NCI-H2107 (cell line): ENCODE measurements around the gene KLRC4.
"Not testable (repeated sequence)": the region's sequence is repeated elsewhere in the genome, so short reads cannot be mapped to it uniquely, and the experiment has no call there.

ENCODE experiments used
- DNase-seq: peaks from one replicate; lab custom pipeline; 2025; lab: John Stamatoyannopoulos, UW

KLRC4 gene, protein sequence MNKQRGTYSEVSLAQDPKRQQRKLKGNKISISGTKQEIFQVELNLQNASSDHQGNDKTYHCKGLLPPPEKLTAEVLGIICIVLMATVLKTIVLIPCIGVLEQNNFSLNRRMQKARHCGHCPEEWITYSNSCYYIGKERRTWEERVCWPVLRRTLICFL

DNA sequence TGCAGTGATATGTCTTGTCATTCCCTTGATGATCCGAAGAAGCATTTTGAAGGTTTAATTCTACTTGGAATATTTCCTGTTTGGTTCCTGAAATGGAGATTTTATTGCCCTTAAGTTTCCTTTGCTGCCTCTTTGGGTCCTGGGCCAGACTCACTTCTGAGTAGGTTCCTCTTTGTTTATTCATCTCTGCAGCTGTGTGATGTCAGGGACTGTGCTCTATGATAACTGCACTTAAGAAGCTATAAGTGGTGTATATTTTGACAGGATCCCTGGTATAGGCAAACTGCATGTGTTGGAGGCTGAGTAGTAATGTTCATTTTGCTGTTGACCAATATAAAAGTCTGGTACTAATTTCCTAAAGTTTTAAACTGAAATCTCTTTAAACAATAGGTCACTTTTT is at the start of gene KLRC4:
Gene KLRC4, minus strand, starts transcription at position 366 of the 400 bp plus-strand sequence. Its CDS starts 182 bp downstream, at position 184.
- DNase-seq: no peak

DNA sequence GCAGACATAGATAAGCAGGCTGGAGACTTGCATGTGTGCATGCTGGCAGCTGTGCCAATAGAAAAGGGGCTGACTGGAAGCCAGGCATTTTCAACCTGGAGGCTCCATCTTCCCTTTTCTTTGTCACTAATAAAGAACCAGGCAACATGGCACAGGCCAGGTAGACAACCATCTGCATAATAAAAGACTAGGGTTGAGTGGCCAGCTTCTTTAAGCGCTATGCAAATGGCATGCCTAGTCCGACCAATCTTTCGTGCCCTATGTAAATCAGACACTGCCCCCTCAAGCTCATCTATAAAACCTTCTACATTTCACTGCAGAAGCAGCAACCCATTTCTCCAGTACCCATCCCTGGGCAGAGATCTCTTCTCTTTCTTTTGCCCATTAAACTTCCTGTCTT is 48.2 kb upstream of the KLRC4 start:
- DNase-seq: no peak

GRCh38 chr12:10456856-10457255 is 47.3 kb upstream of the KLRC4 start:
- DNase-seq: no peak

DNA sequence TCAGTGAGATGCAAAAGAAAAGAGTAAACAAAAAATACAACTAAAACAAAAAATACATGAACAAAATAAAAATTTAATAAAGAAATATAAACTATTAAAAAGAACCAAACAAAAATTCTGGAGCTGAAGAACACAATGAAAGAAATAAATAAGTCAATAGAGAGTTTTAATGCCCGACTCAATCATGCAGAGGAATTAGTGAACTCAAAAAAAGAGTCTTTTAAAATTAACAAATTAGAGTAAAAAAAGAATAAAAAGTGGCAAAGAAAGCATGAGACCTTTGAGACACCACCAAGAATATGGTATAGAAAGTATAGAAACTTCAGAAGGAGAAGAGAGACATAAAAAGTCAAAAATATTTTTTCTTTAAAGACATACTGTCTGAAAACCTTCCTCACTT is 46.2 kb upstream of the KLRC4 start:
- DNase-seq: no peak

DNA sequence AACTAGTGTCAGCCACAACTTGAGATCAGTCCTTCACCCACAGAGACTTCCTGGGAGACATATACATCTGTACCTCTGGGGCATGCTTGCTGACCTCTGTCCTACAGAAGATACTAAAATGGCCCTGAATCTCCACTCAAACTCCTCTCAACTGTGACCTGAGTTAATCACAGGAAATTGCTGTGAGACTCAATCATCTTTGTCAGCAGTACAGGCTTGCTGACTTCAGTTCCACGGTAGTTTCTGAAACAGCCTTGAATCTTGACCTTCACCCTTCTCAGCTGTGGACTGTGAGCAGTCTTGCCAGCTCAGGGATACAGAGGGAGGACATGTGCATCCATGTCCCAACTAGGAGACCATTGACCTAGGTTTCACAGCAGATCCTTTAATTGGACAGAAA is 45.0 kb upstream of the KLRC4 start:
- no peak for DNase-seq

DNA sequence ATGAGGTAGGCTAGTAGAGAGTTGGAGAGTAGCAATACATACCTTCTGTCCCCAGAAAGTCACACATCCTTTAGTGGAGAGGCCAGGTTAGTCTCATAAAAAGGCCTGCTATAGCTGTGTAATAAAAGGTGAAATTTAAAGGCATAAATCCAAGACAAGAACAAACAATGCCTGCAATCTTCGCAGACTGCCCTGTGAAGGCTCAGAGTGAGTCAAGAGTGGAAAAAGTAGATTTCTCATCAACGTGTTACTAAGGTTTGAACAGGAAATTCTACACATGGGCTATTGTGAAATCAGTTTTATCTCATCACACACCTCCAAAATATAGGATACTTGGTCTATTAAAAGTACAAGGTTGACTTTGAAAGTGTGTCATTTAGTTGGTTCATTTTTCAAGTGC is 43.6 kb upstream of the KLRC4 start, which contains the start of gene KLRC1:
Gene KLRC1, minus strand, starts transcription at position 222 of the 400 bp plus-strand sequence. CDS start 2,221 bp downstream, outside the sequence.
- no peak for DNase-seq

DNA sequence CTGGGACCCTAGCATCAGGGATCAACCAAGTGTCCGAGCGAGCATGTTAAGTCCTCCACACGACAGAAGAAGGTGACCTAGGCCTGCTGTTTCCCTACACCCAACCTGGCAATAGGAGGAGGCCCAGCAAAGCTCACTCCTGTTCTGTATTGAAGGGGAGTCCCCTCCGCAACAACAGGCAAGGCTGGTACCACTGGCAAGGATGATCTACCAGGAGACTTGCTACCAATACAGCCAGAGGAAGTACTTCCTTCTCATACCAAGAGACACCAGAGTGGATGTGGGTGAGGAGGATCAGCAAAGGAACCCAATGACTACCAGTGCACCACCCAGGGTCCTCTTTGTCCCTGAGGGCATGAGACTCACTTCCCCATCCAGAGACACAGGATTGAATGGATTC is 38.7 kb upstream of the KLRC4 start:
- DNase-seq: no peak

GRCh38 chr12:10446052-10446451 is 36.5 kb upstream of the KLRC4 start:
- DNase-seq: not testable (repeated sequence)

DNA sequence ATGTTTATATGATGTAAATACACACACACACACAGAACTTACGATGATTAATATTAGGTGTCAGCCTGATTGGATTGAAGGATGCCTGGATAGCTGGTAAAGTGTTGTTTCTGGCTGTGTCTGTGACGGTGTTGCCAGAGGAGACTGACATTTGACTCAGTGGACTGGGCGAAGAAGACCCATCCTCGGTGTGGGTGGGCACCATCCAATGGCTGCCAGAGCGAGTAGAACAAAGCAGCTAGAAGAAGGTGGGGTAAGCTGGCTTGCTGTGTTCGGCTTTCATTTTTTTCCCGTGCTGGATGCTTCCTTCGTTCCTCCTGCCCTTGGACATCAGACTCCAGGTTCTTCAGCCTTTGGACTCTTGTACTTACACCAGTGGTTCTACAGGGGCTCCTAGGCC is 31.6 kb upstream of the KLRC4 start:
- DNase-seq: not testable (repeated sequence)

DNA sequence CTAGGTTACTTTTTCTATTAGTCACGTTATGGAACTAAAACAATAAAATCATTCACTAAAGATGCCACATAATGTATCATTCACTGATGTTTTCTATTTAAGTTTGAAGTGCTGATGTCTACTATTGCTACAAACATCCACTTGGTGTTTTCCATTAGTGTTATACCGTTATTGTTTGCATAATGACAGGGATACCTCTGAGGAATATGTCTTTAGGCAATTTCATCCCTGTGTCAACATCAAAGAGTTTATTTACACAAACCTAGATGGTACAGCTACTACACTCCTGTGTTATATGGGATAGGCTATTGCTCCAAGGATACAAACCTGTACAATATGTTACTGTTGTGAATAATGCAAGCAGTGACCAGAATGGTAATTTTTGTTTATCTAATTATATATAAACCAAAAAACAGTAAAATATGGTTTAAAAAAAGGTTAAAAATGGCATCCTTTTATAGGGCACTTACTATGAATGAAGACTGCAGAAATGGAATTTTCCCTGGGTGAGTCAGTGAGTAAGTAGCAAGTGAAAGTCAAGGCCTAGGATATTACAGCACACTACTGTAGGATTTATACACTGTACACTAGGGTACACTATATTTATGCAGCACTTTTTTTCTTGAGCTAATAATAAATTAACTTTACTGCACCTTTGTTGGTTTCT is 30.2 kb upstream of the KLRC4 start:
- not testable (repeated sequence) for DNase-seq

GRCh38 chr12:10437601-10438000 is 28.0 kb upstream of the KLRC4 start:
- DNase-seq: not testable (repeated sequence)

- DNase-seq: not testable (repeated sequence)
Observed at GRCh38 chr12:10435816-10436215, 26.3 kb upstream of the KLRC4 start, which contains the start of gene KLRC2. TSS of gene KLRC2 (minus strand) at chr12:10436010. CDS start at chr12:10435986, 24 bp downstream.

GRCh38 chr12:10430623-10431022 is 21.1 kb upstream of the KLRC4 start:
- DNase-seq: not testable (repeated sequence)

DNA sequence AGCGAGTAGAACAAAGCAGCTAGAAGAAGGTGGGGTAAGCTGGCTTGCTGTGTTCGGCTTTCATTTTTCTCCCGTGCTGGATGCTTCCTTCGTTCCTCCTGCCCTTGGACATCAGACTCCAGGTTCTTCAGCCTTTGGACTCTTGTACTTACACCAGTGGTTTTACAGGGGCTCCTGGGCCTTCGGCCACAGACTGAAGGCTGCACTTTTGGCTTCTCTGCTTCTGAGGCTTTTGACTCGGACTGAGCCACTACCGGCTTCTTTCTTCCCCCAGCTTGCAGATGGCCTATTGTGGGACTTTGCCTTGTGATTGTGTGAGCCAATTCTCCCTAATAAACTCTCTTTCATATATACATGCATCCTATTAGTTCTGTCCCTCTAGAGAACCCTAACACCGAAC is 16.4 kb upstream of the KLRC4 start:
- DNase-seq: not testable (repeated sequence)

- DNase-seq: not testable (repeated sequence)
Observed at GRCh38 chr12:10424260-10424899, 14.8 kb upstream of the KLRC4 start.

- DNase-seq: not testable (repeated sequence)
Observed at GRCh38 chr12:10422159-10422558, 12.6 kb upstream of the KLRC4 start.

GRCh38 chr12:10420334-10420733 is 10.8 kb upstream of the KLRC4 start, which contains the start of gene KLRC3:
TSS of gene KLRC3 (minus strand) at chr12:10420595. CDS start at chr12:10420550, 45 bp downstream.
- not testable (repeated sequence) for DNase-seq

DNA sequence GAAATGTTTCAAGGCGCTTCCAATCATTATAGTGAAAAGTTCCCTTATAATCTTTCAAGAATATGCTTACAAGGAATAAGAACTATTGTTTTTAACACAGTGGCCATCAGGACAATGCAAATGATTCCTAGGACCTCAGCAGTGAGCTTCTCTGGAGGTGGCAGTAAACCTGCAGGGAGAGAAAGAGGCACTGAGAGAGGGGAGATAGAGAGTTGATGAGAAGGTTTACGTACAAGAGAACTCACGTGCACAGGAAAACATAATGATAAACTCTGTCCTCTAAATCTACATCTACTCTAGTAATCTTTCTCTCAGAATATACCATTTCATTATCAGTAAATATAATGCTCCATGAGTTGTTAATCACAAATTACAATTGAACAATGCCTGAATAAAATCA is 715 bp downstream of the KLRC4 start:
- no peak for DNase-seq

DNA sequence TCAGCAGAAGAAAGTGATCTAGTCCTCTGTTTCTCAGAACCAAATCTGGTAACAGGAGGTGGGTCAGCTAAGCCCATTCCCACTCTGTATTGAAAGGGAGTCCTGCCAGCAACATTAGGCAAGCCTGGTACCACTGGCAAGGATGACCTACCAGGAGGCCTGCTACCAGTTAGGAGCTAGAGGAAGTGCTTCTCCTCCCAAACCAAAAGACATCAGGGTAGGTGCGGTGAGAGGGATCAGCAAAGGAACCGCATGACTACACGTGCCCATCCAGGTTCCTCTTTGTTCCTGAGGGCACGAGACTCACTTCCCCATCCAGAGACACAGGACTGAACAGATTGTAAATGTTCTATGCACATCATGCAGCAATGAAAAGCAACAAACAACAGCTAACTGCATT is 2.8 kb downstream of the KLRC4 start:
- DNase-seq: no peak

GRCh38 chr12:10405294-10405693 is 4.3 kb downstream of the KLRC4 start:
- no peak for DNase-seq

DNA sequence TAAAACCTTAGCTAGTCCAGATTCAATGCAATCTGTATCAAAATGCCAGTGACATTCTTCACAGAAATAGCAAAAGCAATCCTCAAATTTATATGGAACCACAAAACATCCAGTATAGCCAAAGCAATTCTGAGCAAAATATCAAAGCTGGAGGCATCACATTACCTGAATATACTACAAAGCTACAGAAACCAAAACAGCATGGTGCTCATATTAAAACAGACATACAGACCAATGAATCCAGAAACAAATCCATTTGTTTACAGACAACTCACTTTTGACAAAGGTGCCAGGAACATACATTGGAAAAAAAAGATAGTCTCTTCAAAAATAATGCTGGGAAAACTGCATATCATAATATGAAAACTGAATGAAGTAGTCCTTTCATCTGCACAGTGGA is 4.8 kb downstream of the KLRC4 start:
- DNase-seq: no peak

DNA sequence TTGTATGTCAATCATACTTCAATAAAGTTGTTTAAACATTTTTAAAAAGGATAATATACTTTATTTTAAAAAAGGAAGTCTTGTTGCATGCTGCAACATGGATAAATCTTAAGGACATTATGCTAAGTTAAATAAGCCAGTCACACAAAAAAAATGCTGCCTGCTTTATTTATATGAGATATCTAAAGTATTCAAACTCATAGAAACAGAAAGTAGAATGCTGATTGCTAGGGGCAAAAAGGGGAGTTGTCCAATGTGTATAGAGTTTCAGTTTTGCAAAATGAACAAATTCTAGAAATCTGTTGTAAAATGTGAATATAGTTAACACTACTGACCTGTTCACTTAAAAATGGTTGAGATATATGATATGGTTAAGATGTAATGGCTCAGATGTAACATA is 8.7 kb downstream of the KLRC4 start:
- DNase-seq: no peak

GRCh38 chr12:10398168-10398567 is 11.4 kb downstream of the KLRC4 start:
- no peak for DNase-seq
